WTC11 (cell line): ENCODE results near the gene DMGDH. TPM values are rescaled to one million over a fixed set of nuclear protein-coding genes. Genes with fewer than 3 reads are reported as not detected.

Experiments
- ATAC-seq: fragments of 200-7000 bp; cut with Tn5 transposase; 2 replicates; pipeline ENCODE4 v1.10.0; 2021; ENCODE audit warnings: mild to moderate bottlenecking, moderate library complexity
- CTCF ChIA-PET: fragments of 300-600 bp; sonication (Branson Sonifier 250); formaldehyde crosslinking; loops from one replicate; lab custom pipeline; 2021; ENCODE audit warnings: antibody characterized with exemption; lab: Charles Lee
- POLR2A ChIA-PET: fragments of 350-600 bp; sonication (Branson Sonifier 250); formaldehyde crosslinking; loops from one replicate; lab custom pipeline; 2021; ENCODE audit warnings: antibody characterized with exemption; lab: Charles Lee
- DNase-seq: peaks from one replicate; pipeline ENCODE4 v3.0.0; 2021; ENCODE audit warnings: low spot score
- H3K27ac Mint-ChIP-seq: 2 replicates; pipeline ENCODE4 v1.8.0; 2021; ENCODE audit warnings: mixed read lengths
- H3K27me3 Mint-ChIP-seq: 2 replicates; pipeline ENCODE4 v1.8.0; 2021; ENCODE audit warnings: low read depth, mild to moderate bottlenecking, moderate library complexity, mixed read lengths
- H3K36me3 Mint-ChIP-seq: 2 replicates; pipeline ENCODE4 v1.8.0; 2021; ENCODE audit warnings: mixed read lengths
- H3K4me1 Mint-ChIP-seq: 2 replicates; pipeline ENCODE4 v1.8.0; 2022; ENCODE audit warnings: mixed read lengths
- H3K4me3 Mint-ChIP-seq: 2 replicates; pipeline ENCODE4 v1.8.0; 2021; ENCODE audit warnings: mild to moderate bottlenecking, moderate library complexity, mixed read lengths
- H3K9me3 Mint-ChIP-seq: 2 replicates; pipeline ENCODE4 v1.8.0; 2021; ENCODE audit warnings: mixed read lengths
- CBFB ChIP-seq: sonication (generic); formaldehyde crosslinking; IDR thresholded peaks from 2 replicates; pipeline ENCODE4 v1.8.1; 2022; ENCODE audit warnings: mild to moderate bottlenecking, low read depth, missing genetic modification reagents
- CREM ChIP-seq: sonication (generic); formaldehyde crosslinking; IDR thresholded peaks from 2 replicates; pipeline ENCODE4 v1.8.1; 2022; ENCODE audit warnings: mild to moderate bottlenecking, missing genetic modification reagents, moderate library complexity
- GABPB1 ChIP-seq: sonication (generic); formaldehyde crosslinking; IDR thresholded peaks from 2 replicates; pipeline ENCODE4 v1.8.1; 2023; ENCODE audit warnings: mild to moderate bottlenecking, missing genetic modification reagents
- KAT7 ChIP-seq: sonication (generic); formaldehyde crosslinking; IDR thresholded peaks from 2 replicates; pipeline ENCODE4 v1.8.1; 2023; ENCODE audit warnings: missing genetic modification reagents, mild to moderate bottlenecking, borderline replicate concordance
- NR2C2 ChIP-seq: sonication (generic); formaldehyde crosslinking; IDR thresholded peaks from 2 replicates; pipeline ENCODE4 v1.8.0; 2022; ENCODE audit warnings: mild to moderate bottlenecking, missing genetic modification reagents
- TP53 ChIP-seq: sonication (generic); formaldehyde crosslinking; IDR thresholded peaks from 2 replicates; pipeline ENCODE4 v1.8.1; 2023; ENCODE audit warnings: mild to moderate bottlenecking, missing genetic modification reagents
- ZNF263 ChIP-seq: sonication (generic); formaldehyde crosslinking; IDR thresholded peaks from 2 replicates; pipeline ENCODE4 v1.8.1; 2022; ENCODE audit warnings: low read depth, mild to moderate bottlenecking, moderate library complexity, missing genetic modification reagents
- total RNA-seq: library from RNA; stranded (reverse); gene quantifications from 3 replicates; pipeline ENCODE4 v1.2.3, GENCODE V29; 2021
- TF ChIP-seq, protein P1 (sequence below): sonication (generic); formaldehyde crosslinking; IDR thresholded peaks from 2 replicates; pipeline ENCODE4 v1.8.1; 2023; ENCODE audit warnings: mild to moderate bottlenecking, missing genetic modification reagents, borderline replicate concordance
- TF ChIP-seq, protein P2 (sequence below): sonication (generic); formaldehyde crosslinking; IDR thresholded peaks from 2 replicates; pipeline ENCODE4 v1.8.1; 2022; ENCODE audit warnings: mild to moderate bottlenecking, missing genetic modification reagents, moderate library complexity, borderline replicate concordance
- TF ChIP-seq, protein P3 (sequence below): fragments of 250-450 bp; sonication (Bioruptor Pico); IDR thresholded peaks from 2 replicates; pipeline ENCODE4 v1.8.0; 2021; ENCODE audit warnings: mild to moderate bottlenecking
- TF ChIP-seq, protein P4 (sequence below): sonication (generic); formaldehyde crosslinking; IDR thresholded peaks from 2 replicates; pipeline ENCODE4 v1.8.0; 2022; ENCODE audit warnings: mild to moderate bottlenecking, missing genetic modification reagents
- TF ChIP-seq, protein P5 (sequence below): sonication (generic); formaldehyde crosslinking; IDR thresholded peaks from 2 replicates; pipeline ENCODE4 v1.8.0; 2022; ENCODE audit warnings: mild to moderate bottlenecking, missing genetic modification reagents
- TF ChIP-seq, protein P6 (sequence below): sonication (generic); formaldehyde crosslinking; IDR thresholded peaks from 2 replicates; pipeline ENCODE4 v1.8.1; 2023; ENCODE audit warnings: mild to moderate bottlenecking, missing genetic modification reagents, moderate library complexity
- TF ChIP-seq, protein P7 (sequence below): sonication (generic); formaldehyde crosslinking; IDR thresholded peaks from 2 replicates; pipeline ENCODE4 v1.8.1; 2023; ENCODE audit warnings: mild to moderate bottlenecking, moderate library complexity, missing genetic modification reagents

Gene DMGDH
- total RNA-seq, 1 experiment from 2014 or later: 0.35 TPM

DNA sequence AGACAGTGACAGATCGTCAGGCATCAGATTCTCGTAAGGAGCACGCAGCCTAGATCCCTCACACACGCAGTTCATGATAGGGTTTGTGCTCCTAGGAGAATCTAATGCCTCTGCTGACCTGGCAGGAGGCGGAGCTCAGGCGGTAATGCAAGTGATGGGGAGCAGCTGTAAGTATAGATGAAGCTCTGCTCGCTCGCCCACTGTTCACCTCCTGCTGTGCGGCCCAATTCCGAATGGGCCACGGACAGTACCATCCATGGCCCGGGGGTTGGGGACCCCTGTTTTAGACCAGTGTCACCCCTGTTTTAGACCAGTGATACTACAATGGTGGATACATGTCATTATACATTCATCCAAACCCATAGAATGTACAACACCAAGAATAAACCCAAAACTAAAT, 80.4 kb downstream of the DMGDH start (continued):
- TF ChIP-seq, protein P1, sequence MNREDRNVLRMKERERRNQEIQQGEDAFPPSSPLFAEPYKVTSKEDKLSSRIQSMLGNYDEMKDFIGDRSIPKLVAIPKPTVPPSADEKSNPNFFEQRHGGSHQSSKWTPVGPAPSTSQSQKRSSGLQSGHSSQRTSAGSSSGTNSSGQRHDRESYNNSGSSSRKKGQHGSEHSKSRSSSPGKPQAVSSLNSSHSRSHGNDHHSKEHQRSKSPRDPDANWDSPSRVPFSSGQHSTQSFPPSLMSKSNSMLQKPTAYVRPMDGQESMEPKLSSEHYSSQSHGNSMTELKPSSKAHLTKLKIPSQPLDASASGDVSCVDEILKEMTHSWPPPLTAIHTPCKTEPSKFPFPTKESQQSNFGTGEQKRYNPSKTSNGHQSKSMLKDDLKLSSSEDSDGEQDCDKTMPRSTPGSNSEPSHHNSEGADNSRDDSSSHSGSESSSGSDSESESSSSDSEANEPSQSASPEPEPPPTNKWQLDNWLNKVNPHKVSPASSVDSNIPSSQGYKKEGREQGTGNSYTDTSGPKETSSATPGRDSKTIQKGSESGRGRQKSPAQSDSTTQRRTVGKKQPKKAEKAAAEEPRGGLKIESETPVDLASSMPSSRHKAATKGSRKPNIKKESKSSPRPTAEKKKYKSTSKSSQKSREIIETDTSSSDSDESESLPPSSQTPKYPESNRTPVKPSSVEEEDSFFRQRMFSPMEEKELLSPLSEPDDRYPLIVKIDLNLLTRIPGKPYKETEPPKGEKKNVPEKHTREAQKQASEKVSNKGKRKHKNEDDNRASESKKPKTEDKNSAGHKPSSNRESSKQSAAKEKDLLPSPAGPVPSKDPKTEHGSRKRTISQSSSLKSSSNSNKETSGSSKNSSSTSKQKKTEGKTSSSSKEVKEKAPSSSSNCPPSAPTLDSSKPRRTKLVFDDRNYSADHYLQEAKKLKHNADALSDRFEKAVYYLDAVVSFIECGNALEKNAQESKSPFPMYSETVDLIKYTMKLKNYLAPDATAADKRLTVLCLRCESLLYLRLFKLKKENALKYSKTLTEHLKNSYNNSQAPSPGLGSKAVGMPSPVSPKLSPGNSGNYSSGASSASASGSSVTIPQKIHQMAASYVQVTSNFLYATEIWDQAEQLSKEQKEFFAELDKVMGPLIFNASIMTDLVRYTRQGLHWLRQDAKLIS (CRISPR knock-in tag): no peak
- TF ChIP-seq GABPB1 (no peak), CREM (no peak), NR2C2 (CRISPR knock-in tag) (no peak), CBFB (CRISPR knock-in tag) (no peak)
- TF ChIP-seq, protein P2, sequence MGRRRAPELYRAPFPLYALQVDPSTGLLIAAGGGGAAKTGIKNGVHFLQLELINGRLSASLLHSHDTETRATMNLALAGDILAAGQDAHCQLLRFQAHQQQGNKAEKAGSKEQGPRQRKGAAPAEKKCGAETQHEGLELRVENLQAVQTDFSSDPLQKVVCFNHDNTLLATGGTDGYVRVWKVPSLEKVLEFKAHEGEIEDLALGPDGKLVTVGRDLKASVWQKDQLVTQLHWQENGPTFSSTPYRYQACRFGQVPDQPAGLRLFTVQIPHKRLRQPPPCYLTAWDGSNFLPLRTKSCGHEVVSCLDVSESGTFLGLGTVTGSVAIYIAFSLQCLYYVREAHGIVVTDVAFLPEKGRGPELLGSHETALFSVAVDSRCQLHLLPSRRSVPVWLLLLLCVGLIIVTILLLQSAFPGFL: no peak

DNA sequence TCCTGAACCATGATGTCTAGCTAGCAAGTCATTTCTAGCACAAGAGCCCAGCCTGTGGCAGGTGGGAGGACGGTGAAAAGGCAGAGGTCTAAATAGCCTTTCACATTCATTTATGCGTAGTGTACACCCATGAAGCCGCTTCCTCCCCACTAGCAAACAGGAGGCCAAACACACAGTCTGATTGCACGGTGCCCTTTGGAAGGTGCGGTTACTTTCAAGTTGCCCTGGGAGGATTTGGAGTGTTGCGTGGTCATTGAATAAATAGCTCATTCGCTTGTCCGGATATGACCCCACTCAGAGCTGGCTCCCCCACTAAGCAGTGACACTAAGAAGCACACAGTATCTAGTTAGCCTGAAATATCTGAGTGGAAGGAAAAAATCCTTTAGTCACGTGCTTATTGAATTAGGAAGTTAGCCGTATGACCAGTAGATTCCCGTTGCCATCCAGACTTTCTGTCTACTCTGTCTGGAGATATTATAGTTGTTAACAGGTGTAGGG, 83.7 kb downstream of the DMGDH start:
- peak overlapping the region; percentile 38; the same call in 1 of the 2 replicates for H3K27ac Mint-ChIP-seq
- ChIA-PET CTCF (interaction anchor here (0.9 to 3.7 kb wide), 8 partner anchors 10 to 490 kb away, joined by 3 to 19 read pairs (median 10); no protein-coding TSS in a partner anchor), POLR2A (interaction anchor here (1.0 to 1.3 kb wide), 2 partner anchors 86 to 251 kb away, joined by 3 read pairs; partner anchors contain the start of gene JMY)
- H3K36me3 Mint-ChIP-seq: no peaks in the 10 kb centered on the region
- no peak for ATAC-seq
- no peaks in the 10 kb centered on the region for H3K9me3 Mint-ChIP-seq
- H3K4me3 Mint-ChIP-seq: peak overlapping the region; percentile 85
- peaks cover 28% of the 10 kb centered on the region for H3K4me1 Mint-ChIP-seq
- H3K27me3 Mint-ChIP-seq: peaks cover 10% of the 10 kb centered on the region
- TF ChIP-seq GABPB1: peak; percentile 93
- TF ChIP-seq, protein P3, sequence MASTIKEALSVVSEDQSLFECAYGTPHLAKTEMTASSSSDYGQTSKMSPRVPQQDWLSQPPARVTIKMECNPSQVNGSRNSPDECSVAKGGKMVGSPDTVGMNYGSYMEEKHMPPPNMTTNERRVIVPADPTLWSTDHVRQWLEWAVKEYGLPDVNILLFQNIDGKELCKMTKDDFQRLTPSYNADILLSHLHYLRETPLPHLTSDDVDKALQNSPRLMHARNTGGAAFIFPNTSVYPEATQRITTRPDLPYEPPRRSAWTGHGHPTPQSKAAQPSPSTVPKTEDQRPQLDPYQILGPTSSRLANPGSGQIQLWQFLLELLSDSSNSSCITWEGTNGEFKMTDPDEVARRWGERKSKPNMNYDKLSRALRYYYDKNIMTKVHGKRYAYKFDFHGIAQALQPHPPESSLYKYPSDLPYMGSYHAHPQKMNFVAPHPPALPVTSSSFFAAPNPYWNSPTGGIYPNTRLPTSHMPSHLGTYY (CRISPR knock-in tag): no peak
- TF ChIP-seq, all 79 proteins: peak for 1
- no peak for DNase-seq

DNA sequence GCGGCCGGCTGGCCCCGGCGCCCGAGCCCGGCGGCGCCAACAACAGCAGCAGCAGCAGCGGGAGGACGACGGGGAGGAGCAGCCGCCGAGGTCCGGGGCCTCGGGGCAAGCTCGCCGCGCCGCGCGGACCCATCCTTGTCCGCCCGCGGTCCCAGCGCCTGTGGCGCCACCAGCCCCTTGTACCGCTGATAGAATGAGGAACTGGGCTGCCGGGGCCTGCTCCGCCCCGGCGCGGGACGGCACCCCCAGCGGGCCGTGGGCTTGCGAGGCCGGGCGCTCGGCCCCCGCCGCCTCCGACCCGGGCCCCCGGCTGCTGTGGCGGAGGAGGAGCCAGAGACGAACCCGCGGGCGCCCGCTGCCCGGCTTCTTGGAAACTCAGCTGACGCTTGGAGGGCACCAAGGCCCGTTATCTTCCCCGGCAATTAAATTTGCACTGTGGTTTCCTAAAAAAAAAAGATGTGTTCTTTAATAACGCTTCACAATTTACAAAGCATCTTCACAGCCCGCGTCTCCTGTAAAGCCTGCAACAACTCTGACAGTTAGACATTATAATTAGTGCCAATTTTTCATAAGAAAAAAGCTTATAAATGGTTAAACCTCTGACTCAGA, 84.3 kb downstream of the DMGDH start, which contains the start of gene ARSB:
Gene ARSB, minus strand, starts transcription at position 195 of the 609 bp plus-strand sequence. Its CDS starts 62 bp downstream, at position 133.
- CTCF ChIA-PET: interaction anchor here (0.9 to 3.7 kb wide), 12 partner anchors 9 to 489 kb away, joined by 3 to 19 read pairs (median 4); no protein-coding TSS in a partner anchor
- no peak for DNase-seq
- H3K4me3 Mint-ChIP-seq: peak within 1 kb of the TSS; percentile 85
- H3K27me3 Mint-ChIP-seq: peaks cover 10% of the 10 kb centered on the region
- H3K9me3 Mint-ChIP-seq: no peaks in the 10 kb centered on the region
- peak within 1 kb of the TSS; percentile 92 for H3K27ac Mint-ChIP-seq
- ATAC-seq: peak; percentile 26
- no peak for TF ChIP-seq NR2C2 (CRISPR knock-in tag)
- no peak for TF ChIP-seq GABPB1
- TF ChIP-seq, protein P4, sequence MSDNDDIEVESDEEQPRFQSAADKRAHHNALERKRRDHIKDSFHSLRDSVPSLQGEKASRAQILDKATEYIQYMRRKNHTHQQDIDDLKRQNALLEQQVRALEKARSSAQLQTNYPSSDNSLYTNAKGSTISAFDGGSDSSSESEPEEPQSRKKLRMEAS (CRISPR knock-in tag): no peak
- no peak for TF ChIP-seq CBFB (CRISPR knock-in tag)
- 0 out of 2 replicates have a peak, but pooled peaks have one; percentile 23 for TF ChIP-seq KAT7 (CRISPR knock-in tag)
- 0 out of 2 replicates have a peak, but pooled peaks have one; percentile 15 for TF ChIP-seq TP53 (CRISPR knock-in tag)
- TF ChIP-seq, protein P5, sequence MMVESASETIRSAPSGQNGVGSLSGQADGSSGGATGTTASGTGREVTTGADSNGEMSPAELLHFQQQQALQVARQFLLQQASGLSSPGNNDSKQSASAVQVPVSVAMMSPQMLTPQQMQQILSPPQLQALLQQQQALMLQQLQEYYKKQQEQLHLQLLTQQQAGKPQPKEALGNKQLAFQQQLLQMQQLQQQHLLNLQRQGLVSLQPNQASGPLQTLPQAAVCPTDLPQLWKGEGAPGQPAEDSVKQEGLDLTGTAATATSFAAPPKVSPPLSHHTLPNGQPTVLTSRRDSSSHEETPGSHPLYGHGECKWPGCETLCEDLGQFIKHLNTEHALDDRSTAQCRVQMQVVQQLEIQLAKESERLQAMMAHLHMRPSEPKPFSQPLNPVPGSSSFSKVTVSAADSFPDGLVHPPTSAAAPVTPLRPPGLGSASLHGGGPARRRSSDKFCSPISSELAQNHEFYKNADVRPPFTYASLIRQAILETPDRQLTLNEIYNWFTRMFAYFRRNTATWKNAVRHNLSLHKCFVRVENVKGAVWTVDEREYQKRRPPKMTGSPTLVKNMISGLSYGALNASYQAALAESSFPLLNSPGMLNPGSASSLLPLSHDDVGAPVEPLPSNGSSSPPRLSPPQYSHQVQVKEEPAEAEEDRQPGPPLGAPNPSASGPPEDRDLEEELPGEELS: 0 out of 2 replicates have a peak, but pooled peaks have one; percentile 22
- peak; percentile 81 for TF ChIP-seq ZNF263 (CRISPR knock-in tag)
- TF ChIP-seq, protein P6, sequence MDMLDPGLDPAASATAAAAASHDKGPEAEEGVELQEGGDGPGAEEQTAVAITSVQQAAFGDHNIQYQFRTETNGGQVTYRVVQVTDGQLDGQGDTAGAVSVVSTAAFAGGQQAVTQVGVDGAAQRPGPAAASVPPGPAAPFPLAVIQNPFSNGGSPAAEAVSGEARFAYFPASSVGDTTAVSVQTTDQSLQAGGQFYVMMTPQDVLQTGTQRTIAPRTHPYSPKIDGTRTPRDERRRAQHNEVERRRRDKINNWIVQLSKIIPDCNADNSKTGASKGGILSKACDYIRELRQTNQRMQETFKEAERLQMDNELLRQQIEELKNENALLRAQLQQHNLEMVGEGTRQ (CRISPR knock-in tag): peak; percentile 4; the same call in 1 of the 2 replicates
- TF ChIP-seq, protein P7, sequence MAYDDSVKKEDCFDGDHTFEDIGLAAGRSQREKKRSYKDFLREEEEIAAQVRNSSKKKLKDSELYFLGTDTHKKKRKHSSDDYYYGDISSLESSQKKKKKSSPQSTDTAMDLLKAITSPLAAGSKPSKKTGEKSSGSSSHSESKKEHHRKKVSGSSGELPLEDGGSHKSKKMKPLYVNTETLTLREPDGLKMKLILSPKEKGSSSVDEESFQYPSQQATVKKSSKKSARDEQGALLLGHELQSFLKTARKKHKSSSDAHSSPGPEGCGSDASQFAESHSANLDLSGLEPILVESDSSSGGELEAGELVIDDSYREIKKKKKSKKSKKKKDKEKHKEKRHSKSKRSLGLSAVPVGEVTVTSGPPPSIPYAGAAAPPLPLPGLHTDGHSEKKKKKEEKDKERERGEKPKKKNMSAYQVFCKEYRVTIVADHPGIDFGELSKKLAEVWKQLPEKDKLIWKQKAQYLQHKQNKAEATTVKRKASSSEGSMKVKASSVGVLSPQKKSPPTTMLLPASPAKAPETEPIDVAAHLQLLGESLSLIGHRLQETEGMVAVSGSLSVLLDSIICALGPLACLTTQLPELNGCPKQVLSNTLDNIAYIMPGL (CRISPR knock-in tag): peak; percentile 14; the same call in 1 of the 2 replicates
- POLR2A ChIA-PET: interaction anchor here (0.6 to 1.5 kb wide), 6 partner anchors 10 to 638 kb away, joined by 3 to 6 read pairs (median 3); partner anchors contain the start of gene JMY
- no peaks in the 10 kb centered on the region for H3K36me3 Mint-ChIP-seq
- H3K4me1 Mint-ChIP-seq: peaks cover 28% of the 10 kb centered on the region
